Muscle of back (tissue), 11 donors: ENCODE measurements around the gene CLIC4. TPM values are rescaled to one million over a fixed set of nuclear protein-coding genes. Genes with fewer than 3 reads are reported as not detected.

Experiments used
- DNase-seq, 3 donors: peaks; one replicate each; pipeline versions ENCODE4 v3.0.0 to v3.0.0-alpha.2; 2013
- polyA plus RNA-seq, 10 donors: library from polyadenylated mRNA; unstranded; fragments of 120-200 nt; gene quantifications; one replicate each; pipeline ENCODE4 v1.2.1, GENCODE V29; 2013; ENCODE audit not compliant: insufficient read length in 10 of 10

Gene CLIC4
- polyA plus RNA-seq, 10 donors: 119 to 173 (median 157) TPM

GRCh38 chr1:24855474-24855873 lies 110.2 kb downstream of the CLIC4 start:
- DNase-seq: no peak

GRCh38 chr1:24856787-24857506 lies 111.7 kb downstream of the CLIC4 start:
- no peak for DNase-seq

- DNase-seq: no peak
These were observed 112.4 kb downstream of the CLIC4 start for GRCh38 chr1:24857507-24858133.

GRCh38 chr1:24858277-24858676 lies 113.0 kb downstream of the CLIC4 start:
- no peak for DNase-seq

- DNase-seq: no peak
These were observed 114.1 kb downstream of the CLIC4 start for GRCh38 chr1:24859063-24860010.

- no peak for DNase-seq
These were observed 115.6 kb downstream of the CLIC4 start for GRCh38 chr1:24860841-24861240.

GRCh38 chr1:24861821-24862727 lies 116.8 kb downstream of the CLIC4 start:
- DNase-seq: no peak

GRCh38 chr1:24862775-24863483 lies 117.7 kb downstream of the CLIC4 start:
- no peak for DNase-seq

- no peak for DNase-seq
These were observed 119.1 kb downstream of the CLIC4 start for GRCh38 chr1:24864370-24864777.

- DNase-seq: no peak
These were observed 119.9 kb downstream of the CLIC4 start for GRCh38 chr1:24865168-24865567.

GRCh38 chr1:24865587-24865986 lies 120.3 kb downstream of the CLIC4 start:
- no peak for DNase-seq

- DNase-seq: no peak
These were observed 121.2 kb downstream of the CLIC4 start for GRCh38 chr1:24866211-24867083.

- no peak for DNase-seq
These were observed 122.0 kb downstream of the CLIC4 start for GRCh38 chr1:24867084-24867870.

- DNase-seq: no peak
These were observed 123.0 kb downstream of the CLIC4 start for GRCh38 chr1:24868016-24868875.

GRCh38 chr1:24870551-24871195 lies 125.4 kb downstream of the CLIC4 start:
- no peak for DNase-seq

- DNase-seq: no peak
These were observed 126.2 kb downstream of the CLIC4 start for GRCh38 chr1:24871306-24871901.
